ENCODE results near the gene CD74. TPM values are rescaled to one million over a fixed set of nuclear protein-coding genes. Genes with fewer than 3 reads are reported as not detected.
"Not testable (repeated sequence)": the region's sequence is repeated elsewhere in the genome, so short reads cannot be mapped to it uniquely, and the experiment has no call there.

The CD74 gene
- total and polyA plus RNA-seq, 12 donors, result 120 to 2,270 (median 299) TPM

DNA sequence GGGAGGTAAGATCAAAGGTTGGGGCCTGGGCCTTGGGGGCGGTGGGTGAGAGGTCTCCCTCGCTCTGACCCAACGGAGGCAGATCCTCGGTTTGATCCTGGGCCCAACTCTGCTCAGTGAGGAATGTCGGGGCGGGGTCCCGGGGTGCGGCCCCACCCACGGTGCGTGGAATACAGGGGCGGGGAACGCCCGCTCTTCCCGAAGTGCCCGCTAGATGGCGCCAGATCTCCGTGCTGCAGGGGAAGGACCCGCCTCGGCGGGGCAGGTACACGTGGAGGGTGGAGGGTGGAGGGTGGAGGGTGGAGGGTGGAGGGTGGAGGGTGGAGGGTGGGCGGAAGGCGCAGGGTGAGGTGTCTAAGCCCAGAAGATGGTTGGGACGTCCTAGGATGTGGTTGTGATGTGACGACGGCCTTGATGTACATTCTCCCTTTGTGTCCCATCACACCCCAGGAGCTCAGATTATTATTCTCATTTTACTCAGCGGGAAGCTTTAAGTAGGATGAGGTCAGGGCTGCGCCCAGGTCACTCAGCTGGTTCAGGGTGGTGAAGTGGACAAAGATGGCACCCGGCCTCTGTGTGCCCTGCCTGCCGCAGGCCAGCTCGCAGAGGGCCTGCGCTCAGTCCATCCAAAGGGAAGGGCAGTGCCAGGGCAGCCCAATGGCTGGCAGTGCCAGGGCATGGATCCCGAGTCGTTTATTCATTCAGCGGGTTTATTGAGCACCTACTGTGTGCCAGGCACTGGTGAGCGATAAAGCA lies 46.3 kb upstream of the CD74 start:
- ATAC-seq, result peak; percentile 92 to 97 (median 94)
- intact Hi-C loops (cut with DNase I), result loop anchor here (1.0 to 10.0 kb wide), 11 partner anchors 63 to 386 kb away; partner anchors contain the start of gene IRGM (in 4 of the 10)
- H3K27ac ChIP-seq, result peak overlapping the region in 5 of 10 donors; percentile 16 to 65 (median 27)
- H3K4me1 ChIP-seq, result peaks cover 0 to 33% (median 12%) of the 10 kb centered on the region in 9 donors
- TF ChIP-seq, protein P1, sequence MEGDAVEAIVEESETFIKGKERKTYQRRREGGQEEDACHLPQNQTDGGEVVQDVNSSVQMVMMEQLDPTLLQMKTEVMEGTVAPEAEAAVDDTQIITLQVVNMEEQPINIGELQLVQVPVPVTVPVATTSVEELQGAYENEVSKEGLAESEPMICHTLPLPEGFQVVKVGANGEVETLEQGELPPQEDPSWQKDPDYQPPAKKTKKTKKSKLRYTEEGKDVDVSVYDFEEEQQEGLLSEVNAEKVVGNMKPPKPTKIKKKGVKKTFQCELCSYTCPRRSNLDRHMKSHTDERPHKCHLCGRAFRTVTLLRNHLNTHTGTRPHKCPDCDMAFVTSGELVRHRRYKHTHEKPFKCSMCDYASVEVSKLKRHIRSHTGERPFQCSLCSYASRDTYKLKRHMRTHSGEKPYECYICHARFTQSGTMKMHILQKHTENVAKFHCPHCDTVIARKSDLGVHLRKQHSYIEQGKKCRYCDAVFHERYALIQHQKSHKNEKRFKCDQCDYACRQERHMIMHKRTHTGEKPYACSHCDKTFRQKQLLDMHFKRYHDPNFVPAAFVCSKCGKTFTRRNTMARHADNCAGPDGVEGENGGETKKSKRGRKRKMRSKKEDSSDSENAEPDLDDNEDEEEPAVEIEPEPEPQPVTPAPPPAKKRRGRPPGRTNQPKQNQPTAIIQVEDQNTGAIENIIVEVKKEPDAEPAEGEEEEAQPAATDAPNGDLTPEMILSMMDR (IDR thresholded peaks at IDR 0.05), result peak; percentile 78 to 89 (median 85)
- WGBS, 2 donors, result 20 to 21% methylated on average over 36 of the region's 36 CpGs
- H3K27me3 ChIP-seq, result no peaks in the 10 kb centered on the region
- peak; percentile 77 to 87 for DNase-seq
- H3K36me3 ChIP-seq, result no peaks in the 10 kb centered on the region
- peak overlapping the region in 5 of 10 donors; percentile 18 to 40 (median 32) for H3K4me3 ChIP-seq
- H3K9me3 ChIP-seq, result no peaks in the 10 kb centered on the region

- Histone ChIP-seq H3K9me3 (no peaks in the 10 kb centered on the region), H3K36me3 (no peaks in the 10 kb centered on the region), H3K27ac (no peak overlapping the region), H3K4me1 (peaks cover 0 to 42% (median 8%) of the 10 kb centered on the region in 9 donors), H3K27me3 (no peaks in the 10 kb centered on the region), H3K4me3 (no peak overlapping the region)
- no peak for DNase-seq
- WGBS, 2 donors, result 87 to 89% methylated on average over 16 of the region's 16 CpGs
- peak in 1 of 8 donors; percentile 19 for ATAC-seq
- intact Hi-C loops (cut with DNase I), result loop anchor here (2.0 to 10.0 kb wide), 10 partner anchors 65 to 387 kb away; partner anchors contain the start of gene IRGM (in 4 of the 10)
- TF ChIP-seq, protein P1 (IDR thresholded peaks at IDR 0.05), result no peak
Measured at GRCh38 chr5:150457562-150458240, 45.0 kb upstream of the CD74 start.

- ATAC-seq, result no peak
- intact Hi-C loops (cut with DNase I), result loop anchor here (5.0 to 10.0 kb wide), 7 partner anchors 65 to 388 kb away; partner anchors contain the start of gene IRGM (in 4 of the 10)
- Histone ChIP-seq H3K27me3 (no peaks in the 10 kb centered on the region), H3K36me3 (no peaks in the 10 kb centered on the region), H3K27ac (no peak overlapping the region), H3K4me1 (peaks cover 0 to 42% (median 8%) of the 10 kb centered on the region in 9 donors), H3K4me3 (no peak overlapping the region), H3K9me3 (no peaks in the 10 kb centered on the region)
- no peak for DNase-seq
- TF ChIP-seq, protein P1 (IDR thresholded peaks at IDR 0.05), result no peak
- WGBS, 2 donors, result 55 to 60% methylated on average over 6 of the region's 6 CpGs
Measured at GRCh38 chr5:150457121-150457520, 44.4 kb upstream of the CD74 start.

- no peak for DNase-seq
- Histone ChIP-seq H3K4me3 (no peak overlapping the region), H3K27me3 (no peaks in the 10 kb centered on the region), H3K9me3 (peaks cover 0 to 5% (median 0%) of the 10 kb centered on the region in 11 donors), H3K36me3 (no peaks in the 10 kb centered on the region), H3K27ac (peak overlapping the region in 1 of 10 donors; percentile 15), H3K4me1 (peaks cover 0 to 44% (median 7%) of the 10 kb centered on the region in 9 donors)
- intact Hi-C loops (cut with DNase I), result loop anchor here (5.0 to 10.0 kb wide), 7 partner anchors 68 to 390 kb away; partner anchors contain the start of gene IRGM (in 4 of the 10)
- TF ChIP-seq, protein P1 (IDR thresholded peaks at IDR 0.05), result no peak
- ATAC-seq, result no peak
- WGBS, 2 donors, result 75 to 83% methylated on average over 9 of the region's 9 CpGs
Measured at GRCh38 chr5:150454492-150455229, 42.0 kb upstream of the CD74 start.

- DNase-seq, H3K4me3 ChIP-seq, H3K36me3 ChIP-seq, ATAC-seq, H3K9me3 ChIP-seq, H3K27me3 ChIP-seq: not testable (repeated sequence)
- peak overlapping the region in 2 of 10 donors; percentile 5 to 47 for H3K27ac ChIP-seq
- WGBS, 2 donors, result 53 to 54% methylated on average over 6 to 8 of the region's 8 CpGs
- intact Hi-C loops (cut with DNase I), result loop anchor here in 6 of 10 donors (10.0 kb wide), 3 partner anchors 201 to 391 kb away; partner anchors contain the start of gene IRGM (in 4 of the 6)
- peaks cover 0 to 37% (median 3%) of the 10 kb centered on the region in 9 donors for H3K4me1 ChIP-seq
Measured at GRCh38 chr5:150454027-150454426, 41.3 kb upstream of the CD74 start.
